Endodermal cell (in vitro differentiated cells): ENCODE measurements around the gene KMT2C. TPM values are rescaled to one million over a fixed set of nuclear protein-coding genes. Genes with fewer than 3 reads are reported as not detected.

ENCODE experiments used
- DNase-seq: peaks from one replicate; pipeline ENCODE4 v3.0.0-alpha.2; 2017
- H3K27ac ChIP-seq: 2 replicates; pipeline ENCODE4 v1.5.1; 2013; ENCODE audit warnings: mild to moderate bottlenecking, low read depth, low read length, moderate library complexity
- H3K27me3 ChIP-seq: 2 replicates; pipeline ENCODE4 v1.6.1; 2013; ENCODE audit warnings: mild to moderate bottlenecking, low read length, moderate library complexity; ENCODE audit not compliant: insufficient read depth, control insufficient read depth, poor library complexity, severe bottlenecking
- H3K36me3 ChIP-seq: 2 replicates; pipeline ENCODE4 v1.7.0; 2013; ENCODE audit warnings: mild to moderate bottlenecking, low read length, moderate library complexity; ENCODE audit not compliant: control insufficient read depth, insufficient read depth
- H3K4me1 ChIP-seq: one replicate; pipeline ENCODE4 v1.7.0; 2013; ENCODE audit warnings: low read length; ENCODE audit not compliant: control insufficient read depth, insufficient read depth
- H3K4me3 ChIP-seq: 2 replicates; pipeline ENCODE4 v1.5.1; 2013; ENCODE audit warnings: mild to moderate bottlenecking, low read length, moderate library complexity
- H3K9ac ChIP-seq: 2 replicates; pipeline ENCODE4 v1.6.1; 2013; ENCODE audit warnings: mild to moderate bottlenecking, low read length, moderate library complexity; ENCODE audit not compliant: poor library complexity, severe bottlenecking; ENCODE audit errors: extremely low read depth
- H3K9me3 ChIP-seq: 2 replicates; pipeline ENCODE4 v1.6.1; 2013; ENCODE audit warnings: mild to moderate bottlenecking, low read length, moderate library complexity; ENCODE audit not compliant: control insufficient read depth
- H3K27ac Mint-ChIP-seq: 2 replicates; pipeline ENCODE4 v1.8.0; 2020; ENCODE audit warnings: mixed read lengths
- H3K27me3 Mint-ChIP-seq: 2 replicates; pipeline ENCODE4 v1.8.0; 2021; ENCODE audit warnings: mild to moderate bottlenecking, mixed read lengths; ENCODE audit not compliant: insufficient read depth
- H3K36me3 Mint-ChIP-seq: 2 replicates; pipeline ENCODE4 v1.8.0; 2020; ENCODE audit warnings: low read depth, mixed read lengths
- H3K4me1 Mint-ChIP-seq: 2 replicates; pipeline ENCODE4 v1.8.0; 2020; ENCODE audit warnings: mixed read lengths
- H3K4me3 Mint-ChIP-seq: 2 replicates; pipeline ENCODE4 v1.8.0; 2020; ENCODE audit warnings: mild to moderate bottlenecking, moderate library complexity, mixed read lengths
- H3K9me3 Mint-ChIP-seq: 2 replicates; pipeline ENCODE4 v1.8.0; 2020; ENCODE audit warnings: mild to moderate bottlenecking, mixed read lengths
- WGBS, 2 experiments: methylation state at CpG; one replicate each; pipeline versions ENCODE4 v1.1.5 to v1.1.7; 2013; ENCODE audit warnings: missing lambda C conversion rate in 2 of 2, mixed read lengths in 1 of 2; ENCODE audit not compliant: insufficient coverage in 1 of 2, insufficient read length in 1 of 2; 5-methylcytosine and 5-hydroxymethylcytosine counted together
- total RNA-seq, 2 donors: library from RNA; stranded (reverse); fragmentation: NEBNext Ultra II Directional in 1 of 2; extraction: Animal tissue kit (Norgen Biotek cat#: 25700) in 1 of 2; gene quantifications; 2 replicates in 1 of 2; 3 replicates in 1 of 2; pipeline ENCODE4 v1.2.1, GENCODE V29; 2021
- TF ChIP-seq, protein P1 (sequence below): fragments of 200-600 bp; sonication (generic); conservative IDR thresholded peaks from 2 replicates; pipeline ENCODE4 v1.5.0; 2021; ENCODE audit warnings: antibody characterized with exemption, mild to moderate bottlenecking

KMT2C gene
- total RNA-seq, 2 donors from 2014 or later, result 54.3 to 60.6 TPM

- Histone ChIP-seq H3K27ac (peak overlapping the region; percentile 94), H3K36me3 (no peaks in the 10 kb centered on the region), H3K4me3 (peak overlapping the region; percentile 88), H3K27me3 (no peaks in the 10 kb centered on the region), H3K9ac (peak overlapping the region; percentile 66), H3K9me3 (no peaks in the 10 kb centered on the region), H3K4me1 (peaks cover 2% of the 10 kb centered on the region)
- TF ChIP-seq, protein P1, sequence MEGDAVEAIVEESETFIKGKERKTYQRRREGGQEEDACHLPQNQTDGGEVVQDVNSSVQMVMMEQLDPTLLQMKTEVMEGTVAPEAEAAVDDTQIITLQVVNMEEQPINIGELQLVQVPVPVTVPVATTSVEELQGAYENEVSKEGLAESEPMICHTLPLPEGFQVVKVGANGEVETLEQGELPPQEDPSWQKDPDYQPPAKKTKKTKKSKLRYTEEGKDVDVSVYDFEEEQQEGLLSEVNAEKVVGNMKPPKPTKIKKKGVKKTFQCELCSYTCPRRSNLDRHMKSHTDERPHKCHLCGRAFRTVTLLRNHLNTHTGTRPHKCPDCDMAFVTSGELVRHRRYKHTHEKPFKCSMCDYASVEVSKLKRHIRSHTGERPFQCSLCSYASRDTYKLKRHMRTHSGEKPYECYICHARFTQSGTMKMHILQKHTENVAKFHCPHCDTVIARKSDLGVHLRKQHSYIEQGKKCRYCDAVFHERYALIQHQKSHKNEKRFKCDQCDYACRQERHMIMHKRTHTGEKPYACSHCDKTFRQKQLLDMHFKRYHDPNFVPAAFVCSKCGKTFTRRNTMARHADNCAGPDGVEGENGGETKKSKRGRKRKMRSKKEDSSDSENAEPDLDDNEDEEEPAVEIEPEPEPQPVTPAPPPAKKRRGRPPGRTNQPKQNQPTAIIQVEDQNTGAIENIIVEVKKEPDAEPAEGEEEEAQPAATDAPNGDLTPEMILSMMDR, result no peak
- peaks cover 20% of the 10 kb centered on the region for H3K4me1 Mint-ChIP-seq
- peaks cover 2% of the 10 kb centered on the region for H3K9me3 Mint-ChIP-seq
- H3K27ac Mint-ChIP-seq, result no peak overlapping the region
- H3K36me3 Mint-ChIP-seq, result no peaks in the 10 kb centered on the region
- no peaks in the 10 kb centered on the region for H3K27me3 Mint-ChIP-seq
- 0% methylated on average over 3 to 65 of the region's 71 CpGs for WGBS, 2 experiments
- peak overlapping the region; percentile 83 for H3K4me3 Mint-ChIP-seq
- peak; percentile 99 for DNase-seq
These were observed 28.0 kb upstream of the KMT2C start for GRCh38 chr7:152463709-152464311.

- WGBS, 2 experiments, result 5 to 6% methylated on average over 18 to 29 of the region's 29 CpGs
- H3K9me3 Mint-ChIP-seq, result no peaks in the 10 kb centered on the region
- H3K4me3 ChIP-seq, result peak overlapping the region; percentile 96
- no peaks in the 10 kb centered on the region for H3K27me3 Mint-ChIP-seq
- H3K4me1 Mint-ChIP-seq, result peaks cover 20% of the 10 kb centered on the region
- no peaks in the 10 kb centered on the region for H3K27me3 ChIP-seq
- H3K36me3 ChIP-seq, result no peaks in the 10 kb centered on the region
- H3K27ac ChIP-seq, result peak overlapping the region; percentile 94
- peak overlapping the region; percentile 66 for H3K9ac ChIP-seq
- H3K27ac Mint-ChIP-seq, result peak overlapping the region; percentile 95
- no peaks in the 10 kb centered on the region for H3K9me3 ChIP-seq
- H3K4me3 Mint-ChIP-seq, result peak overlapping the region; percentile 83
- H3K36me3 Mint-ChIP-seq, result no peaks in the 10 kb centered on the region
- TF ChIP-seq, protein P1, result no peak
- H3K4me1 ChIP-seq, result peaks cover 2% of the 10 kb centered on the region
- no peak for DNase-seq
These were observed 27.3 kb upstream of the KMT2C start for GRCh38 chr7:152462995-152463708.

GRCh38 chr7:152459724-152460251 lies 24.0 kb upstream of the KMT2C start:
- no peaks in the 10 kb centered on the region for H3K27me3 Mint-ChIP-seq
- DNase-seq, result no peak
- Histone ChIP-seq H3K4me3 (no peak overlapping the region), H3K4me1 (peaks cover 2% of the 10 kb centered on the region), H3K36me3 (no peaks in the 10 kb centered on the region), H3K9ac (no peak overlapping the region), H3K9me3 (no peaks in the 10 kb centered on the region), H3K27ac (no peak overlapping the region), H3K27me3 (no peaks in the 10 kb centered on the region)
- 80 to 82% methylated on average over 3 to 5 of the region's 5 CpGs for WGBS, 2 experiments
- H3K36me3 Mint-ChIP-seq, result no peaks in the 10 kb centered on the region
- TF ChIP-seq, protein P1, result no peak
- H3K27ac Mint-ChIP-seq, result no peak overlapping the region
- peaks cover 2% of the 10 kb centered on the region for H3K9me3 Mint-ChIP-seq
- no peak overlapping the region for H3K4me3 Mint-ChIP-seq
- H3K4me1 Mint-ChIP-seq, result peaks cover 15% of the 10 kb centered on the region
